Measurements from ENCODE around the gene MCM3AP.

Gene MCM3AP

DNA sequence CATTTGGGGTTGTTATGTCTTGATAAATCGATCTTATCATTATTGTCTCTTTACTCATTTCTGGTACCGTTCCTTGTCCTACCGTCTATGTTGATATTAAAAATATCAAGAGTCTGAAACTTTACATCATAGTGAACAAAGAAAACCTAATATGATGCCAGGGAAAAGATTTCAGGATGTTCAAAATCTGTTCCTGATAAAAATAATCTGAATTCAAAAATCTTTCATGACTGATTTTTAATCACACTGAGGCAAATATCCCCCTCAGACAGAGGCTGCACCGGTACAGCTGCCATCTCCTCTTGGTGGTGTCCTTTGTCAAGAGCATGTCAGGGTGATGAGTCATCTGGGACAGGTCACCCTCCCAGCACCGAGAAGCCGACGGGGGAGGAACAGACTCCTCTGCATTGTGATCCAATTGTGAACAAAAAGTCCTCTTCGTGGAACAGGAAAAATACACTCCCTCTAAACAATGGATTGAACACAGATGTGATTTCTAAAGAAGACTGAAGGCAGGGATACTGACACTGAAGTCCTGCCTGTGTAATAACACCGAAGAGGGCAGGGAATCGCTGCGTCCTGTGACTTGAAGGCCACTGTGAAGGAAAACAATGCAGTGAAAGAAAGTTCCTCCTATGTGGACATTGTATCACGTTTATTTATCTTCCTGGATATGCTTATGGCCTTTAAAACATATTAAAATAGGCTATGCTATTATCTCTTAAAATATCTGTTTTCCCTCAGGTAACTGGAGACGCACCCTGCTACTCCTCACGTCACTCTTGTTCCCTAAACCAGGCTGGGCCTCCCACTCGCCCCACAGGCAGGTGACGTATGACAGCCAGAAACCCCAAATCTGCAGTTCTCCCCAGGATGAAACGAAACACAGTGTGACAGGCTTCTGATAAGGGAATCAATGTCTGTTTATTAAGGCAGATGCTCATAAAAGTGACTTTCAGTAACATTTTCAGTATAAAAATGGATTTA, 96.9 kb downstream of the MCM3AP start:
- Histone ChIP-seq H3K36me3 (ENCODE audit: low read length) (no peaks in the 10 kb centered on the region), H3K27ac (ENCODE audit: low read depth, low read length) (no peak overlapping the region), H2AFZ (ENCODE audit: low read depth, low read length, severe bottlenecking) (no peak overlapping the region), H3K79me2 (ENCODE audit: insufficient read depth, low read length) (no peaks in the 10 kb centered on the region), H3F3A (ENCODE audit: insufficient read depth) (peaks cover 13% of the 10 kb centered on the region; the same call in 1 of the 2 replicates), H3K4me2 (ENCODE audit: low read depth, low read length, poor library complexity, severe bottlenecking) (no peak overlapping the region), H3K9me3 (ENCODE audit: insufficient read depth, low read length) (no peaks in the 10 kb centered on the region), H3K4me3 (ENCODE audit: insufficient read depth, low read length, poor library complexity, severe bottlenecking) (no peak overlapping the region), H4K20me1 (ENCODE audit: low read depth, low read length) (no peaks in the 10 kb centered on the region), H3K27me3 (ENCODE audit: low read length) (no peaks in the 10 kb centered on the region), H3K9ac (ENCODE audit: low read length) (no peak overlapping the region), H3K9me2 (replicated peaks; ENCODE audit: insufficient read depth, low read length) (no peaks in the 10 kb centered on the region)
- TF ChIP-seq, protein P1, sequence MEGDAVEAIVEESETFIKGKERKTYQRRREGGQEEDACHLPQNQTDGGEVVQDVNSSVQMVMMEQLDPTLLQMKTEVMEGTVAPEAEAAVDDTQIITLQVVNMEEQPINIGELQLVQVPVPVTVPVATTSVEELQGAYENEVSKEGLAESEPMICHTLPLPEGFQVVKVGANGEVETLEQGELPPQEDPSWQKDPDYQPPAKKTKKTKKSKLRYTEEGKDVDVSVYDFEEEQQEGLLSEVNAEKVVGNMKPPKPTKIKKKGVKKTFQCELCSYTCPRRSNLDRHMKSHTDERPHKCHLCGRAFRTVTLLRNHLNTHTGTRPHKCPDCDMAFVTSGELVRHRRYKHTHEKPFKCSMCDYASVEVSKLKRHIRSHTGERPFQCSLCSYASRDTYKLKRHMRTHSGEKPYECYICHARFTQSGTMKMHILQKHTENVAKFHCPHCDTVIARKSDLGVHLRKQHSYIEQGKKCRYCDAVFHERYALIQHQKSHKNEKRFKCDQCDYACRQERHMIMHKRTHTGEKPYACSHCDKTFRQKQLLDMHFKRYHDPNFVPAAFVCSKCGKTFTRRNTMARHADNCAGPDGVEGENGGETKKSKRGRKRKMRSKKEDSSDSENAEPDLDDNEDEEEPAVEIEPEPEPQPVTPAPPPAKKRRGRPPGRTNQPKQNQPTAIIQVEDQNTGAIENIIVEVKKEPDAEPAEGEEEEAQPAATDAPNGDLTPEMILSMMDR (IDR thresholded peaks at IDR 0.05; ENCODE audit: insufficient read depth, low read length, poor library complexity, severe bottlenecking): no peak
- TF ChIP-seq EZH2phosphoT487 (conservative IDR thresholded peaks at IDR 0.05; ENCODE audit: low read length): no peak

DNA sequence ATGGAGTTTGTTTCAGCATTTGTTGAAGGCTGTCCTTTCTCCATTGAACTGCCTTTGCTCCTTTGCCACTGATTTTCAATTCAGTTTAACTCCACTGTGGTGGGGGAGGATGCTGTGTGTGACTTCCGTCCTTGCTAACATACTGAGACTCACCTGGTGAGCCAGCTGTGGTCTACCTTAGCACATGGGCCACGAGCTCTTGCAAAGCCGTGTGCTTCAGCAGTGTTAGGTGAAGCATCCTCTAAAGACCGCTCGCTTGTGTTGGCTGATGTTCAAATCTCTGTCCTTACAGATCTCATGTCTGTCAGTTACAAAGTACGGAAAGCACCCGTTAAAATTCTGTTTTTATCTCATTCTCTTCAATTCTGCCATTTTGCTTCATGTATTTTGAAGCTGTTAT, 97.6 kb downstream of the MCM3AP start:
- TF ChIP-seq EZH2phosphoT487 (conservative IDR thresholded peaks at IDR 0.05; ENCODE audit: low read length): no peak
- TF ChIP-seq, protein P1 (IDR thresholded peaks at IDR 0.05; ENCODE audit: insufficient read depth, low read length, poor library complexity, severe bottlenecking): no peak
- Histone ChIP-seq H2AFZ (ENCODE audit: low read depth, low read length, severe bottlenecking) (no peak overlapping the region), H3K79me2 (ENCODE audit: insufficient read depth, low read length) (no peaks in the 10 kb centered on the region), H3K27ac (ENCODE audit: low read depth, low read length) (no peak overlapping the region), H3F3A (ENCODE audit: insufficient read depth) (peaks cover 13% of the 10 kb centered on the region; the same call in 1 of the 2 replicates), H3K9me3 (ENCODE audit: insufficient read depth, low read length) (no peaks in the 10 kb centered on the region), H3K27me3 (ENCODE audit: low read length) (no peaks in the 10 kb centered on the region), H3K36me3 (ENCODE audit: low read length) (no peaks in the 10 kb centered on the region), H3K9me2 (replicated peaks; ENCODE audit: insufficient read depth, low read length) (no peaks in the 10 kb centered on the region), H3K4me2 (ENCODE audit: low read depth, low read length, poor library complexity, severe bottlenecking) (no peak overlapping the region), H3K9ac (ENCODE audit: low read length) (no peak overlapping the region), H3K4me3 (ENCODE audit: insufficient read depth, low read length, poor library complexity, severe bottlenecking) (no peak overlapping the region), H4K20me1 (ENCODE audit: low read depth, low read length) (no peaks in the 10 kb centered on the region)

DNA sequence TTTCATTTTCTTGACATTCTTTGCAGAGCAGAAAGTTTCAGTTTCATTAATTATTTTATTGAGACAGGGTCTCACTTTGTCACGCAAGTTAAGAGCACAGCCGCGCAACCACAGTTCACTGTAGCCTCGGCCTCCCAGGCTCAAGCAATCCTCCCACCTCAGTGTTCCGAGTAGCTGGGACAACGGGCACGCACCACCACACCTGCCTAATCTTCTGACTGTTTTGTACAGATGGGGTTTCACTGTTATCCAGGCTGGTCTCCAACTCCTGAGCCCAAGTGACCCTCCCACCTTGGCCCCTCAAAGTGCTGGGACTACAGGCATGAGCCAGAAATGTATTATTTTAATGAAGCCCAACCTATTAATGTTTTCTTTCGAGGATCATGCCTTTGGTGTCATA, 98.2 kb downstream of the MCM3AP start:
- no peaks in the 10 kb centered on the region for H3K27me3 ChIP-seq (ENCODE audit: low read length)
- no peaks in the 10 kb centered on the region for H3K9me2 ChIP-seq (replicated peaks; ENCODE audit: insufficient read depth, low read length)
- H4K20me1 ChIP-seq (ENCODE audit: low read depth, low read length): no peaks in the 10 kb centered on the region
- no peak overlapping the region for H3K9ac ChIP-seq (ENCODE audit: low read length)
- H3K79me2 ChIP-seq (ENCODE audit: insufficient read depth, low read length): no peaks in the 10 kb centered on the region
- TF ChIP-seq EZH2phosphoT487 (conservative IDR thresholded peaks at IDR 0.05; ENCODE audit: low read length): no peak
- H3F3A ChIP-seq (ENCODE audit: insufficient read depth): peaks cover 13% of the 10 kb centered on the region; the same call in 1 of the 2 replicates
- no peak overlapping the region for H2AFZ ChIP-seq (ENCODE audit: low read depth, low read length, severe bottlenecking)
- no peak overlapping the region for H3K4me3 ChIP-seq (ENCODE audit: insufficient read depth, low read length, poor library complexity, severe bottlenecking)
- H3K9me3 ChIP-seq (ENCODE audit: insufficient read depth, low read length): no peaks in the 10 kb centered on the region
- no peak overlapping the region for H3K4me2 ChIP-seq (ENCODE audit: low read depth, low read length, poor library complexity, severe bottlenecking)
- no peaks in the 10 kb centered on the region for H3K36me3 ChIP-seq (ENCODE audit: low read length)
- H3K27ac ChIP-seq (ENCODE audit: low read depth, low read length): no peak overlapping the region

DNA sequence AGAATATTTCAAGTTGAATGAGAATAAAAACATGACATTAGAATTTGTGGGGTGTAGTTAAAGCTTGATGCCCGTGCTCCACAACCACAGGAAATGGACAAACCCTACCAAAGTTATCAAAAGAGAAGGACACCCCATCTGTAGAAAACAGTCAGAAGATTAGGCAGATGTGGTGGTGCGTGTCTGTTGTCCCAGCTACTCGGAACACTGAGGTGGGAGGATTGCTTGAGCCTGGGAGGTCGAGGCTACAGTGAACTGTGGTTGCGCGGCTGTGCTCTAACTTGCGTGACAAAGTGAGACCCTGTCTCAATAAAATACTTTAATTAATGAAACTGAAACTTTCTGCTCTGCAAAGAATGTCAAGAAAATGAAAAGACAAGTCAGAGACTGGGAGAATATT, 99.7 kb downstream of the MCM3AP start:
- H3K4me3 ChIP-seq (ENCODE audit: insufficient read depth, low read length, poor library complexity, severe bottlenecking): peak overlapping the region; percentile 56
- H3K36me3 ChIP-seq (ENCODE audit: low read length): no peaks in the 10 kb centered on the region
- peak overlapping the region; percentile 49 for H3K27ac ChIP-seq (ENCODE audit: low read depth, low read length)
- H3K9me2 ChIP-seq (replicated peaks; ENCODE audit: insufficient read depth, low read length): no peaks in the 10 kb centered on the region
- TF ChIP-seq, protein P1 (IDR thresholded peaks at IDR 0.05; ENCODE audit: insufficient read depth, low read length, poor library complexity, severe bottlenecking): no peak
- no peak for TF ChIP-seq EZH2phosphoT487 (conservative IDR thresholded peaks at IDR 0.05; ENCODE audit: low read length)
- H3K4me2 ChIP-seq (ENCODE audit: low read depth, low read length, poor library complexity, severe bottlenecking): peak overlapping the region; percentile 59
- peak overlapping the region; percentile 70 for H2AFZ ChIP-seq (ENCODE audit: low read depth, low read length, severe bottlenecking)
- no peaks in the 10 kb centered on the region for H4K20me1 ChIP-seq (ENCODE audit: low read depth, low read length)
- peaks cover 13% of the 10 kb centered on the region; the same call in 1 of the 2 replicates for H3F3A ChIP-seq (ENCODE audit: insufficient read depth)
- no peaks in the 10 kb centered on the region for H3K27me3 ChIP-seq (ENCODE audit: low read length)
- no peaks in the 10 kb centered on the region for H3K79me2 ChIP-seq (ENCODE audit: insufficient read depth, low read length)
- no peaks in the 10 kb centered on the region for H3K9me3 ChIP-seq (ENCODE audit: insufficient read depth, low read length)
- peak overlapping the region; percentile 55 for H3K9ac ChIP-seq (ENCODE audit: low read length)

Measured in SU-DHL-6 (cell line).